H1 (cell line): ENCODE results near the gene S100A8. TPM values are rescaled to one million over a fixed set of nuclear protein-coding genes. Genes with fewer than 3 reads are reported as not detected.

ENCODE experiments used
- CTCF ChIA-PET: fragments of 300-600 bp; sonication (Branson Sonifier 250); formaldehyde crosslinking; loops from one replicate; lab custom pipeline; 2021; ENCODE audit not compliant: partially characterized antibody; lab: Charles Lee
- POLR2A ChIA-PET: fragments of 300-600 bp; sonication (Branson Sonifier 250); formaldehyde crosslinking; loops from one replicate; lab custom pipeline; 2021; ENCODE audit warnings: inconsistent platforms; ENCODE audit not compliant: partially characterized antibody; lab: Charles Lee
- DNase-seq, 2 experiments: peaks; one replicate each; pipeline versions ENCODE4 v3.0.0 to v3.0.0-alpha.2; 2010 to 2022; ENCODE audit warnings: low spot score in 2 of 2, low read depth in 1 of 2, mixed read lengths in 1 of 2
- FAIRE-seq: peaks from 2 replicates; lab custom pipeline; 2011; peaks lifted over from hg19 to GRCh38; lab: Jason Lieb, UNC
- H2AFZ ChIP-seq: 2 replicates; pipeline ENCODE4 v1.8.1; 2012; ENCODE audit warnings: low read length, inconsistent platforms
- H2AK5ac ChIP-seq: 2 replicates; pipeline ENCODE4 v1.6.1; 2013; ENCODE audit warnings: low read depth, low read length
- H2BK120ac ChIP-seq: replicated peaks from 2 replicates; pipeline ENCODE3; 2013; ENCODE audit warnings: low read depth, low read length, inconsistent platforms
- H2BK12ac ChIP-seq: 2 replicates; pipeline ENCODE4 v1.6.1; 2013; ENCODE audit warnings: low read depth, low read length
- H2BK15ac ChIP-seq: 2 replicates; pipeline ENCODE4 v1.6.1; 2013; ENCODE audit warnings: low read length
- H2BK20ac ChIP-seq: 2 replicates; pipeline ENCODE4 v1.6.1; 2013; ENCODE audit warnings: low read length
- H2BK5ac ChIP-seq: 2 replicates; pipeline ENCODE4 v1.6.1; 2013; ENCODE audit warnings: low read depth, low read length
- H3K14ac ChIP-seq: 2 replicates; pipeline ENCODE4 v1.6.1; 2013; ENCODE audit warnings: inconsistent platforms; ENCODE audit not compliant: insufficient read length
- H3K18ac ChIP-seq: 2 replicates; pipeline ENCODE4 v1.6.1; 2013; ENCODE audit warnings: low read length; ENCODE audit errors: extremely low read depth
- H3K23ac ChIP-seq: 2 replicates; pipeline ENCODE4 v1.6.1; 2013; ENCODE audit warnings: inconsistent platforms; ENCODE audit not compliant: insufficient read length
- H3K23me2 ChIP-seq: 2 replicates; pipeline ENCODE4 v1.6.1; 2013; ENCODE audit warnings: low read depth, low read length
- H3K27ac ChIP-seq: 2 replicates; pipeline ENCODE4 v1.6.1; 2011; ENCODE audit warnings: low read depth, low read length, inconsistent platforms
- H3K27me3 ChIP-seq, 4 experiments: replicated peaks in 1 of 4; 1 replicate in 1 of 4; 2 replicates in 3 of 4; pipeline versions ENCODE4 v1.6.1 to v1.8.1; 2011 to 2013; ENCODE audit warnings: low read length in 3 of 4, mild to moderate bottlenecking in 3 of 4, inconsistent platforms in 2 of 4, mixed read lengths in 2 of 4, moderate library complexity in 1 of 4; ENCODE audit not compliant: control insufficient read depth in 3 of 4, insufficient read depth in 3 of 4; ENCODE audit errors: extremely low read depth in 1 of 4
- H3K36me3 ChIP-seq, 4 experiments: 2 replicates each; pipeline versions ENCODE4 v1.6.1 to v1.8.1; 2011 to 2013; ENCODE audit warnings: mild to moderate bottlenecking in 4 of 4, low read length in 3 of 4, moderate library complexity in 2 of 4, control low read depth in 1 of 4, inconsistent platforms in 1 of 4; ENCODE audit not compliant: insufficient read depth in 4 of 4, control insufficient read depth in 2 of 4
- H3K4ac ChIP-seq: replicated peaks from 2 replicates; pipeline ENCODE3; 2013; ENCODE audit warnings: low read length, low read depth, mixed read lengths, inconsistent platforms; ENCODE audit not compliant: insufficient read length
- H3K4me1 ChIP-seq, 4 experiments: replicated peaks in 1 of 4; 1 replicate in 1 of 4; 2 replicates in 3 of 4; pipeline versions ENCODE4 v1.6.1 to v1.8.1; 2011 to 2013; ENCODE audit warnings: low read length in 3 of 4, inconsistent platforms in 2 of 4, mixed read lengths in 1 of 4; ENCODE audit not compliant: insufficient read depth in 4 of 4, control insufficient read depth in 3 of 4
- H3K4me2 ChIP-seq, 2 experiments: 2 replicates each; pipeline versions ENCODE4 v1.6.1 to v1.8.1; 2011 to 2013; ENCODE audit warnings: low read depth in 2 of 2, low read length in 2 of 2, control low read depth in 1 of 2, inconsistent platforms in 1 of 2, mild to moderate bottlenecking in 1 of 2; ENCODE audit not compliant: insufficient read depth in 1 of 2
- H3K4me3 ChIP-seq, 4 experiments: fragments of 200-600, 300-600 bp in 1 of 4; sonication (generic), shearing (Covaris generic), sonication (Bioruptor Twin) in 1 of 4; 2 replicates each; pipeline versions ENCODE4 v1.5.1 to v1.8.1; 2011 to 2016; ENCODE audit warnings: low read length in 4 of 4, low read depth in 3 of 4, control low read depth in 2 of 4, inconsistent platforms in 2 of 4, mild to moderate bottlenecking in 2 of 4, mixed read lengths in 1 of 4, moderate library complexity in 1 of 4; ENCODE audit not compliant: insufficient read depth in 2 of 4; ENCODE audit errors: extremely low read depth in 1 of 4
- H3K56ac ChIP-seq: replicated peaks from 2 replicates; pipeline ENCODE3; 2013; ENCODE audit warnings: low read depth, mild to moderate bottlenecking, mixed read lengths, low read length, inconsistent platforms; ENCODE audit not compliant: insufficient read length
- H3K79me1 ChIP-seq: 2 replicates; pipeline ENCODE4 v1.6.1; 2013; ENCODE audit warnings: low read depth, low read length, control low read depth
- H3K79me2 ChIP-seq, 2 experiments: 2 replicates each; pipeline versions ENCODE4 v1.6.1 to v1.8.1; 2012 to 2013; ENCODE audit warnings: low read length in 2 of 2, mild to moderate bottlenecking in 2 of 2, inconsistent platforms in 1 of 2; ENCODE audit not compliant: insufficient read depth in 2 of 2, control insufficient read depth in 1 of 2
- H3K9ac ChIP-seq, 4 experiments: replicated peaks in 1 of 4; 1 replicate in 1 of 4; 2 replicates in 3 of 4; pipeline versions ENCODE4 v1.6.1 to v1.8.1; 2011 to 2013; ENCODE audit warnings: low read depth in 3 of 4, low read length in 3 of 4, control low read depth in 2 of 4, mild to moderate bottlenecking in 2 of 4, moderate library complexity in 2 of 4, inconsistent platforms in 1 of 4; ENCODE audit errors: extremely low read depth in 1 of 4
- H3K9me3 ChIP-seq, 2 experiments: 2 replicates each; pipeline versions ENCODE4 v1.6.1 to v1.8.1; 2012 to 2013; ENCODE audit warnings: mild to moderate bottlenecking in 2 of 2, moderate library complexity in 2 of 2, control low read depth in 1 of 2, inconsistent platforms in 1 of 2, low read depth in 1 of 2, low read length in 1 of 2, mixed read lengths in 1 of 2; ENCODE audit not compliant: insufficient read depth in 2 of 2
- H4K20me1 ChIP-seq, 2 experiments: replicated peaks in 1 of 2; 2 replicates each; pipeline versions ENCODE3 to v1.8.1; 2011 to 2013; ENCODE audit warnings: inconsistent platforms in 2 of 2, low read length in 2 of 2, mild to moderate bottlenecking in 1 of 2; ENCODE audit not compliant: insufficient read depth in 2 of 2, control insufficient read depth in 1 of 2
- H4K5ac ChIP-seq: 2 replicates; pipeline ENCODE4 v1.6.1; 2013; ENCODE audit warnings: low read length, low read depth, mixed read lengths, inconsistent platforms; ENCODE audit not compliant: insufficient read length
- H4K8ac ChIP-seq: 2 replicates; pipeline ENCODE4 v1.8.0; 2013; ENCODE audit warnings: mild to moderate bottlenecking, moderate library complexity, low read length, inconsistent platforms; ENCODE audit not compliant: insufficient read depth; ENCODE audit errors: extremely low read depth
- H4K91ac ChIP-seq: replicated peaks from 2 replicates; pipeline ENCODE3; 2013; ENCODE audit warnings: low read length, mixed read lengths, inconsistent platforms; ENCODE audit not compliant: insufficient read length
- BRCA1 ChIP-seq: IDR thresholded peaks from 2 replicates; pipeline ENCODE4 v1.6.1; 2012; ENCODE audit warnings: low read depth, low read length, improper control_type of control experiment
- CHD1 ChIP-seq: IDR thresholded peaks from 2 replicates; pipeline ENCODE4 v1.6.1; 2012; ENCODE audit warnings: low read depth, low read length, improper control_type of control experiment
- CREB1 ChIP-seq: IDR thresholded peaks from 2 replicates; pipeline ENCODE4 v1.6.1; 2012; ENCODE audit warnings: inconsistent platforms
- KDM5A ChIP-seq: fragments of 200-600 bp; IDR thresholded peaks from 2 replicates; pipeline ENCODE4 v1.7.1; 2012; ENCODE audit warnings: mild to moderate bottlenecking, low read length, inconsistent platforms, mixed read lengths
- SP4 ChIP-seq: IDR thresholded peaks from 2 replicates; pipeline ENCODE4 v1.6.1; 2012; ENCODE audit warnings: low read length, inconsistent platforms
- SRF ChIP-seq: IDR thresholded peaks from 2 replicates; pipeline ENCODE4 v1.6.1; 2011; ENCODE audit warnings: mild to moderate bottlenecking, low read depth, low read length, moderate library complexity
- WGBS, 2 experiments: shearing (Covaris generic) in 1 of 2; methylation state at CpG; one replicate each; pipeline versions ENCODE4 v1.1.6 to v1.1.7; 2013 to 2015; ENCODE audit warnings: low lambda C conversion rate in 2 of 2, mixed read lengths in 2 of 2, inconsistent platforms in 1 of 2, low coverage in 1 of 2, missing lambda C conversion rate in 1 of 2; ENCODE audit not compliant: insufficient replicate concordance in 2 of 2, insufficient coverage in 1 of 2, insufficient read length in 1 of 2; ENCODE audit errors: extremely low coverage in 1 of 2, missing lambda C conversion rate in 1 of 2; 5-methylcytosine and 5-hydroxymethylcytosine counted together
- polyA plus RNA-seq, 7 experiments: library from polyadenylated mRNA; depleted of rRNA in 3 of 7; stranded (reverse) in 5 of 7; unstranded in 2 of 7; fragments of >200 nt in 5 of 7; fragments of 200-250 nt in 2 of 7; gene quantifications; 1 replicate in 5 of 7; 2 replicates in 1 of 7; 4 replicates in 1 of 7; pipeline versions ENCODE4 v1.2.1 to v1.2.3, GENCODE V29; 2011 to 2013; ENCODE audit warnings: missing spikeins in 2 of 7, mixed read lengths in 2 of 7
- total RNA-seq: library from RNA; stranded (reverse); fragmentation: NEBNext Ultra II Directional; extraction: Animal tissue kit (Norgen Biotek cat#: 25700); gene quantifications from 2 replicates; pipeline ENCODE4 v1.2.1, GENCODE V29; 2021

S100A8 gene
- total and polyA plus RNA-seq, 2 of the 8 experiments (the other 6 are each of a cell fraction or from before 2014, with no cell fraction given) = not detected

DNA sequence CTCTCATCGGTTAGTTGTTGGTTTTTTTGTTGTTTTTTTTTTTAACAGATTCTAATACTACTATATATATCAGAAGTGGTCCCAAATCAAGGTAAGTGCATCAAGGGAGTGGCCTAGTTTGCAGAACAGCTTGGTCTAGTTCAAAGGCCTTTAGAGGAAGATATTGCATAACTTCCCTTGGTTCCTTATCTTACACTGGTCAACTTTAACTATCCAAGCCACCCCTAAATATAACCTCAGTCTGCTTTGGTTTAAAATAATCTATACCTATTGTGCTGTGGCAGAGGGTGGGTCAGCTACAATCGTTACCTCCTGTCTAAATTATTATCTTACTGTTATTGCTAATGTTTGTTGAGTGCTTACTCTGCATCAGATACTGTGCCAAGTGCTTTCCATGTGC is 22.4 kb downstream of the S100A8 start:
- Histone ChIP-seq H2AFZ (no peak overlapping the region), H4K91ac (no peak overlapping the region), H3K9ac (no peak overlapping the region), H4K5ac (no peak overlapping the region), H3K36me3 (no peaks in the 10 kb centered on the region), H3K56ac (no peak overlapping the region), H3K4me3 (no peak overlapping the region), H3K23ac (no peak overlapping the region), H2BK5ac (no peak overlapping the region), H3K23me2 (no peaks in the 10 kb centered on the region), H3K27me3 (no peaks in the 10 kb centered on the region), H2AK5ac (no peak overlapping the region), H2BK15ac (no peak overlapping the region), H3K18ac (no peak overlapping the region), H2BK12ac (no peak overlapping the region), H3K27ac (no peak overlapping the region), H3K4me2 (no peak overlapping the region), H2BK120ac (no peak overlapping the region), H3K79me1 (no peaks in the 10 kb centered on the region), H3K9me3 (no peaks in the 10 kb centered on the region), H3K4me1 (no peaks in the 10 kb centered on the region), H4K8ac (no peak overlapping the region), H4K20me1 (no peaks in the 10 kb centered on the region), H3K14ac (no peak overlapping the region), H3K79me2 (no peaks in the 10 kb centered on the region), H2BK20ac (no peak overlapping the region), H3K4ac (no peak overlapping the region)
- DNase-seq (no peak), FAIRE-seq (no peak)
- POLR2A ChIA-PET = interaction anchor here (1.3 kb wide), 1 partner anchor 23 kb away, joined by 3 read pairs; the partner anchor contains the start of gene S100A8
- WGBS, 2 experiments = 88% methylated on average over 2 of the region's 2 CpGs; no CpG with 5 or more reads in 1 of the 2 experiments
- TF ChIP-seq CREB1 = no peak
- TF ChIP-seq BRCA1 = no peak
- TF ChIP-seq SP4 = no peak
- no peak for TF ChIP-seq KDM5A
- no peak for TF ChIP-seq SRF
- no peak for TF ChIP-seq CHD1
- TF ChIP-seq, all 59 proteins: peak for 0
- CTCF ChIA-PET = interaction anchor here (3.0 to 4.1 kb wide), 2 partner anchors 13 to 15 kb away, joined by 12 to 19 read pairs; no protein-coding TSS in a partner anchor
